ES-I3 (cell line): ENCODE data around the gene PAPPA.

Experiments
- H3K36me3 ChIP-seq: 2 replicates; pipeline ENCODE4 v1.6.1; 2013; ENCODE audit warnings: mild to moderate bottlenecking, low read length, control low read depth, moderate library complexity; ENCODE audit not compliant: insufficient read depth
- H3K4me1 ChIP-seq: 2 replicates; pipeline ENCODE4 v1.6.1; 2013; ENCODE audit warnings: mild to moderate bottlenecking, control low read depth, low read length; ENCODE audit not compliant: insufficient read depth
- H3K9ac ChIP-seq: 2 replicates; pipeline ENCODE4 v1.6.1; 2013; ENCODE audit warnings: low read depth, mild to moderate bottlenecking, low read length, moderate library complexity
- H3K9me3 ChIP-seq: 2 replicates; pipeline ENCODE4 v1.6.1; 2013; ENCODE audit warnings: mild to moderate bottlenecking, low read length, moderate library complexity; ENCODE audit not compliant: control insufficient read depth, insufficient read depth

Gene PAPPA

DNA sequence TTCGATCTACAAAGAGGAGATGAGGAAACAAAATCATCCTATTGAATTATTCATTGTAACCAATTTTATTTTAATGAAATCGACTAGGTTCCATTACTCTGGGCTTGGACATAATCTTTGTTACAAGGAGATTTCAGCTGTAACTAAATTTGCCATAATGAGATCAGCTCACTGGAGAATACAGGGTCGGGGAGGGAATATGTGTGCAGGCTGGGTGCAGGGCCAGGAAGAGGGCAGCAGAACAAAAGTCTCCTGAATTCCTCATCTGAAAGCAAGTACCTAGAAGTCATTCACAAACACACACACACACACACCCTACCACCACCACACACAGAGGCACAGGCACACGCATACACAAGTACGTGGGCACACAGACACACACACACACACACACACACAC lies 151.2 kb downstream of the PAPPA start:
- no peak overlapping the region for H3K9ac ChIP-seq
- H3K9me3 ChIP-seq = no peaks in the 10 kb centered on the region
- no peaks in the 10 kb centered on the region for H3K36me3 ChIP-seq
- peaks cover 35% of the 10 kb centered on the region for H3K4me1 ChIP-seq

- H3K9me3 ChIP-seq = no peaks in the 10 kb centered on the region
- H3K9ac ChIP-seq = no peak overlapping the region
- peaks cover 30% of the 10 kb centered on the region for H3K4me1 ChIP-seq
- H3K36me3 ChIP-seq = no peaks in the 10 kb centered on the region
These were observed 154.5 kb downstream of the PAPPA start for GRCh38 chr9:116308076-116308475.

DNA sequence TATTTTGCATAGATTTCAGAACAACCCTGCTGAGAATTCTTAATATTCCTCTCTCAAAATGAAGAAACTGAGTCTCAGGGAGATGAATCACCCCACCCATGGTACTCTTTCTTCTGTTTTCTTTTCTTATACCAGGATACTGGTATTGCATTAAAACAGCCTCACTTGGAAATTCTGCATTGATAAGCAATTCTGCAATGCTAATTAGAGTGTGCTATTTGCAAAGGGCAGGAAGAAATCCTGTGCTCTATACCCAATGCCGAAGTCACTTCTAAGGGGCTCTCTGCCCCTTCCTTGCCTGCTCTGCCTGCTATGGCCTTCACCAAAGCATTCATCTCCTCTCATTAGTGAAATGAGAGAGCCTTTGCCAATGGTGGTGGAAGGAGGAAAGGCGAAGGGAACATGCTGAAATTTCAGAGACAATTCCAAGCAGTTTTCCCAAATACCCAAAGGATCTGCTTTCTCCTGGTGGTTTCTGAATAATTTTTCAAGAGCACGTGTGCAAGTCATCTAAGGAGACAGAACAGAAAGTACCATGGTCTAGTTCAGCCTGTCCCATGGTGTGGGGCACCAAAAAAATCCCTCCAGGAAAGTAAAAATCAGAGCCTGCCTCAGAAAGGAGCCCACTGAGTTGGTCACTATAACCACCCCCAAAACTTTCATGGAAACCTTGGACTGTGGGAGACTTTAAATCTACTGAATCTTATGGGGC lies 156.5 kb downstream of the PAPPA start:
- Histone ChIP-seq H3K36me3 (no peaks in the 10 kb centered on the region), H3K9ac (no peak overlapping the region), H3K4me1 (peaks cover 13% of the 10 kb centered on the region), H3K9me3 (no peaks in the 10 kb centered on the region)

GRCh38 chr9:116312221-116312620 lies 158.6 kb downstream of the PAPPA start:
- H3K4me1 ChIP-seq = 0 out of 2 replicates have a peak, but pooled peaks cover 5% of the 10 kb centered on the region
- no peaks in the 10 kb centered on the region for H3K9me3 ChIP-seq
- H3K36me3 ChIP-seq = no peaks in the 10 kb centered on the region
- no peak overlapping the region for H3K9ac ChIP-seq

DNA sequence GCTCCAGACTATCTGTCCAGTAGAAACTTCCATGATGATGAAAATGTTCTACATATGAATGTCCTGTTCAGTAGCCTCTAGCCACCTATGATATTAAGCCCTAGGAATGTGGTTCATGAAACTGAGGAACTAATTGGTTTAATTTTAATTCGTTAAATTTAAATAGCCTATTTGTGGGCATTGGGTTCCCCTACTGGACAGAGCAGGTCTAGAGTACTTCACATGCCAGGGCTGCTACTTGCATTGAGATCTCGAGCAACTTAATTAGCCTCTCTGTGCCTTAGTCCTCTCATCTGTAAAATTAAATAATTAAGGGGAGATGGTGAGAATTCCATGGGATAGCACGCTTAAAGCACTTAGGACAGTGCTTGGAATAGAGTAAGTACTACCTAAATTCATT lies 160.0 kb downstream of the PAPPA start:
- H3K9ac ChIP-seq = no peak overlapping the region
- no peaks in the 10 kb centered on the region for H3K9me3 ChIP-seq
- no peaks in the 10 kb centered on the region; the same call in 1 of the 2 replicates for H3K36me3 ChIP-seq
- no peaks in the 10 kb centered on the region for H3K4me1 ChIP-seq

DNA sequence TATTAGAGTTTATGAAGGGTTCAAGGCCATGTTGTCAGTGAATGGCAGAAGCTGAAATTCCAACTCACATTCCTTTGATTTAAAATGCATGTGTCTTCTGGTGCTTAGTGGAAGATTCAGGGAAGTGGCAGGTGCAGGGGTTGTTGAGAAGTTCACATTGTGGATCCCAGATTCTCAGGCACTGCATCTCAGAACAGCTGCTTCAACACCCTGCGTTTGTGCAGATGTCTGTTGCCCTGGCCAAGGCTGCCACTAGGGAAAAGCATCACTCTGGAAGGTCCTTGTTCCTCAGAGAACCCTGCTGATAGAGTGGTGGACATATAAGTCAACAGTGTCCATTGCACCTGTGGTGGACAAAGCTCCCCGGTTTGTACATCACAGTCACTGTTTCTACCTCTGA lies 162.7 kb downstream of the PAPPA start:
- Histone ChIP-seq H3K36me3 (no peaks in the 10 kb centered on the region; the same call in 1 of the 2 replicates), H3K4me1 (no peaks in the 10 kb centered on the region)

GRCh38 chr9:116317503-116317902 lies 163.9 kb downstream of the PAPPA start:
- H3K9me3 ChIP-seq = no peaks in the 10 kb centered on the region

More for the DNA sequence above, 162.7 kb downstream of the PAPPA start:
- Histone ChIP-seq H3K9me3 (no peaks in the 10 kb centered on the region), H3K9ac (no peak overlapping the region)

GRCh38 chr9:116318468-116319374 lies 165.1 kb downstream of the PAPPA start:
- H3K9ac ChIP-seq = no peak overlapping the region
- peaks cover 8% of the 10 kb centered on the region; the same call in 1 of the 2 replicates for H3K4me1 ChIP-seq
- H3K36me3 ChIP-seq = no peaks in the 10 kb centered on the region; the same call in 1 of the 2 replicates
- H3K9me3 ChIP-seq = no peaks in the 10 kb centered on the region

More at GRCh38 chr9:116317503-116317902, 163.9 kb downstream of the PAPPA start:
- Histone ChIP-seq H3K9ac (no peak overlapping the region), H3K36me3 (no peaks in the 10 kb centered on the region; the same call in 1 of the 2 replicates), H3K4me1 (peaks cover 2% of the 10 kb centered on the region; the same call in 1 of the 2 replicates)

DNA sequence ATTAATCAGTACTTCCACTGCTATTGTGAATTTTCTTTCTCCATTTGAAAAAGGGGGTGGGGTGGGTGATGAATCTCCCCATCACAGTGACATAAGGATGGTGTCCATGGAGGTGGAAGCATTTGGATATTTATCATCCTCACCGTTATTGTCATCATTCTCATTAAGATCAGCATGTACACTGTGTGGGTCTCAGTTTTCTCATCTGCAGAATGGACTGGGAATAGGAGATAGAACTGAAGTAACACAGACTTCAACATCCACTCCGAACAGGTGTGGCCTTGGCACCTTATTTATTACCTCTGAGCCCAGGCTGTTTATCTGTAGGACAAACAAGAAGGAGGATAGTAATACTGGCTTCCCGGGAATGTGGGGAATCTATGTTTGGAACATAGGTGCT lies 165.9 kb downstream of the PAPPA start:
- H3K36me3 ChIP-seq = no peaks in the 10 kb centered on the region; the same call in 1 of the 2 replicates
- no peaks in the 10 kb centered on the region for H3K9me3 ChIP-seq
- no peak overlapping the region for H3K9ac ChIP-seq
- peaks cover 8% of the 10 kb centered on the region; the same call in 1 of the 2 replicates for H3K4me1 ChIP-seq

DNA sequence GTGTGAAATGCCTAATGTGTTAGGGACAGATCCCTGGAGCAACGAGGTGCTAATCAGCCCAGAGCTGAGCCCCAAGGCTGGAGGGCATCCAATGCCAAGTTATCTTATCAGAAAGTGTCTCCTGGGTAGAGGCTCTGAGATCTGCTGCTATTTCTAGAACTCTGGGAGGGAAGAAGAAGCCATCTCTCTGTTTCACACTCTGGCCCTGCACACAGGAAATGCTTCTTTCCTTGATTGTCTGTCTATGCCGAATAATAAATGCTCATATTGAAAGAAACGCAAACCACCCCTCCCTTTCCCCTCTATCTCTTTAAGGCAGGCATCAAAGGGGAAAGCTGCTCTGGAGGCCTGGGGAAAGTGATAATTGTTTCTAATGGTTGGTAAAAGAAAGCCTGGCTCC lies 166.7 kb downstream of the PAPPA start:
- peaks cover 8% of the 10 kb centered on the region; the same call in 1 of the 2 replicates for H3K4me1 ChIP-seq
- H3K36me3 ChIP-seq = no peaks in the 10 kb centered on the region; the same call in 1 of the 2 replicates
- no peaks in the 10 kb centered on the region for H3K9me3 ChIP-seq
- H3K9ac ChIP-seq = no peak overlapping the region

DNA sequence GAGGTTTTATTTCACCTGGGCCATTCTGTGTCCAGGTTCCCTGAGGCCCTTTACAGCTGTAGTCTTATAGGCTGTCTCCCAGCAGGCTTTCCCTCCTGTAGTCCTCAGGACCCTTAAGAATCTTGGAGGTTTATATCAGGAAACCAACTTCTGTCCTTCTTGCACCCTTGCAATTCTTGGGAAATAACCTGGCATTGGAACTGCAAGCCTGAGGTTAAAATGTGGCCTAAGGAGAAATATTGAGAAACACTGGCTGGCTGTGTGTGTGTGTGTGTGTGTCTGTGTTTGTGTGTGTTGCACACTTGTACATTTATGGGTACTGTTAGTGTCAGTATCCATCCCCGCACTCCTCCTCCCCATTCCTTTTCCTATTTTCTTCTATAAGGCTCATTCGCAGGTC lies 168.9 kb downstream of the PAPPA start:
- Histone ChIP-seq H3K4me1 (peaks cover 8% of the 10 kb centered on the region; the same call in 1 of the 2 replicates), H3K9ac (no peak overlapping the region), H3K36me3 (no peaks in the 10 kb centered on the region; the same call in 1 of the 2 replicates), H3K9me3 (no peaks in the 10 kb centered on the region)

- H3K36me3 ChIP-seq = no peaks in the 10 kb centered on the region
- no peaks in the 10 kb centered on the region for H3K9me3 ChIP-seq
- H3K4me1 ChIP-seq = peaks cover 8% of the 10 kb centered on the region; the same call in 1 of the 2 replicates
- no peak overlapping the region for H3K9ac ChIP-seq
These were observed 169.4 kb downstream of the PAPPA start for GRCh38 chr9:116323012-116323411.

- Histone ChIP-seq H3K9ac (no peak overlapping the region), H3K9me3 (no peaks in the 10 kb centered on the region), H3K36me3 (no peaks in the 10 kb centered on the region), H3K4me1 (peaks cover 8% of the 10 kb centered on the region; the same call in 1 of the 2 replicates)
These were observed 170.0 kb downstream of the PAPPA start for GRCh38 chr9:116323571-116323970.

GRCh38 chr9:116325924-116326323 lies 172.3 kb downstream of the PAPPA start:
- Histone ChIP-seq H3K36me3 (no peaks in the 10 kb centered on the region), H3K9ac (no peak overlapping the region), H3K4me1 (peaks cover 8% of the 10 kb centered on the region; the same call in 1 of the 2 replicates), H3K9me3 (no peaks in the 10 kb centered on the region)
